ENCODE measurements around the gene DNAJC16. TPM values are rescaled to one million over a fixed set of nuclear protein-coding genes. Genes with fewer than 3 reads are reported as not detected.
A peak's percentile ranks its signal among the peaks of the same experiment; 100 is the strongest.

DNAJC16 gene
- total and polyA plus RNA-seq, 9 of the 15 experiments (the other 6 are each of a cell fraction or from before 2014, with no cell fraction given), result 6.9 to 16.8 (median 12.8) TPM

DNA sequence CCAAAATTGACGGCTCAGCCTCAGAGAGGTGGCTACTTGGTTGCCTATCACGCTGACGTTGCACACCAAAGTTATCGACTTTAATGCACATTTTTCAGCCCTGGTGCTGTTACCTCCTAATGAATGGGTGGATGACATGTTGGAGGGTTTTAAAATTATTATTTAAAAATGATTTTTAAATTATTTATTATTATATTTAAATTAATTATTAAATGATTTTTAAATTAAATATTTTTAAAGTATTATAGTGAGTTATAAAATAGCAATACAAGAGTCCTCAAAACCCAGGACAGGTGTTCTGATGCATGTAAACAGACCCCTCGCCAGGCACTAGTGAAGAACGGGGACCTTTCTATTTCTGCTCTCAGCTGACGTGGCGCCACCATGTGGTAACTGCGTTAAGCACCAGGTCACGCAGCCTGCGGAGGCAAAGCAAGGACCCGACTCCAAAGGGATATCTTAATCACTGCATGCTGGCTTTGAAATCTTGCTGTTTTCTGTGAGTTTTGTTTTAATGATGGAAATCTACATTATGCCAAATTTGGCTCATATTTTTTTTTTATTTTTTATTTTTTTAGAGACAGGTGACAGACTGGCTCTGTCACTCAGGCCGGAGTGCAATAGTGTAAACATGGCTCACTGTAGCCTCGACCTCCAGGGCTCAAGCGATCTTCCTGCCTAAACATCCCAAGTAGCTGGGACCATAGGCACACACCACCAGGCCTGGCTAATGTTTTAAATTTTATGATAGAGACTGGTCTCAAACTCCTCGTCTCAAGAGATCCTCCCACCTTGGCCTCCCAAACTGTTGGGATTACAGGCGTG lies 25.2 kb upstream of the DNAJC16 start (continued):
- TF ChIP-seq MGA (IDR thresholded peaks at IDR 0.05) (no peak), IRF2 (CRISPR knock-in tag; IDR thresholded peaks at IDR 0.05) (no peak), SMC3 (conservative IDR thresholded peaks at IDR 0.05; ENCODE audit: insufficient read depth, low read depth, low read length) (peak; percentile 73), CXXC5 (CRISPR knock-in tag; IDR thresholded peaks at IDR 0.05) (peak; percentile 60; the same call in 1 of the 2 replicates), MTA3 (IDR thresholded peaks at IDR 0.05; ENCODE audit: borderline replicate concordance) (no peak), ZNF384 (IDR thresholded peaks at IDR 0.05; ENCODE audit: low read depth, low read length) (no peak), HDAC3 (IDR thresholded peaks at IDR 0.05; ENCODE audit: borderline replicate concordance, partially characterized antibody) (no peak), DNMT1 (IDR thresholded peaks at IDR 0.05) (no peak), BCOR (IDR thresholded peaks at IDR 0.05) (0 out of 2 replicates have a peak, but pooled peaks have one; percentile 23), FOSL1 (tag; conservative IDR thresholded peaks at IDR 0.05) (no peak), TAL1 (IDR thresholded peaks at IDR 0.05) (no peak), NELFE (IDR thresholded peaks at IDR 0.05; ENCODE audit: insufficient read depth, insufficient read length) (no peak), ZBTB26 (CRISPR knock-in tag; IDR thresholded peaks at IDR 0.05) (no peak), FOXP1 (CRISPR knock-in tag; IDR thresholded peaks at IDR 0.05) (no peak), NFIC (IDR thresholded peaks at IDR 0.05) (no peak)

Measured in K562 (cell line).